Effector CD4-positive, alpha-beta T cell (primary cell): ENCODE data around the gene RNF144B.
"Not testable (repeated sequence)": the region's sequence is repeated elsewhere in the genome, so short reads cannot be mapped to it uniquely, and the experiment has no call there.

Experiments used
- DNase-seq: peaks from one replicate; pipeline ENCODE4 v3.0.0-alpha.2; 2020
- total RNA-seq: gene quantifications from one replicate; lab custom pipeline; 2026; lab: John Stamatoyannopoulos, UW

Gene RNF144B
- 5.8 reads per million, percentile 22 among the genes with 10 or more reads in this experiment for total RNA-seq

DNA sequence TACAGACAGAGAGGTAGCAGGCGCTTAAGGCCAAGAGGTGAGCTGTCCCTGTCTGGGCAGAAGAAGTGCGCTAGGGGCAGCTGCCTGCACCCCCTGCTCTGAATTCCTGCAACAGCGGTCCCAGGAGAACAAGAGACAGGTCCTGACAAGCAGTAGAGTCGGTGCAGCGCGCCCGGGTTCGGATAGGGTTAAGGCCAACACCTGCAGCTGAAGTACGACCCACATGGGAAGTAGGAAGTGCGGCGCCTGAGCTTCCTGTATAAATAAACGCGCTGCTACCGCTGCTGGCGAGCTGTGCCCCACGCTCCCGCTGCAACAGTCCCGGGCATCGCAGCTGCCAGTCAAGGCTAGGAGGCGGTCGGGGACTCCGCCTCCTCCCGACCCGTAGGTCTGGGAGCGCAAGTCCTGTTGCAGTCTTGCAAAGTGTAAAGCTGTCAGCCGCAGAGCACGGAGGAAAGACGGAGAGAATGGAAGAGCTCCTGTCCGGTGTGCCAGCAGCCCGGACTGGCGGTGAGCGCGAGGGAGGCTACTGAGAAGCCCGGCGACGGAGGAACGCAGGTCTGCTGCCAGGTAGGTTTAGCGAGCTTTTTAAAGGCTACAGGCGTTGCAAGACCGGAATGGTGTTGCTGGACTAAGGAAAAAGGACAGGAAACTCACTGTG lies at the start of gene RNF144B:
Gene RNF144B, plus strand, starts transcription at position 290 of the 661 bp plus-strand sequence. CDS start 12,185 bp downstream, outside the sequence.
- DNase-seq: peak; percentile 39

- no peak for DNase-seq
Measured at GRCh38 chr6:18339599-18339998, 47.6 kb upstream of the RNF144B start.

GRCh38 chr6:18340781-18341551 lies 46.2 kb upstream of the RNF144B start:
- no peak for DNase-seq

DNA sequence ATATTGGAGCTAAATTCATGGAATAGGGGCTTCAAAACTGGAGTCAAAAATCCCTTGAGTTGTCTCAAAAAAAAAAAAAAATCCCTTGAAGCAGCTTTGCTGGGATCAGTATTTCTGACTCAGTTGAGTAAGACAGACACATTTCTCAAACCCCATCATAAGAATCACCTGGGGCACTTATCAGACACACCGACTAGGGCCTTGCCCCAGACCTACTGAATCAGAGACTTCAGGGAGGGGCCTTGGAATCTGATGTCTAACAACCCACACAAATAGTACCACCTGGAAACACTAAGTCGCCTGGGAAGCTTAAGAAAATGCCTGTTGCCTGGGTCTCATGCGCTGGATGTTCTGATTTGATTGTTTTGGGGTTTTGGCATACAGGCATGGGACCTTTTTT lies 44.9 kb upstream of the RNF144B start:
- no peak for DNase-seq

DNA sequence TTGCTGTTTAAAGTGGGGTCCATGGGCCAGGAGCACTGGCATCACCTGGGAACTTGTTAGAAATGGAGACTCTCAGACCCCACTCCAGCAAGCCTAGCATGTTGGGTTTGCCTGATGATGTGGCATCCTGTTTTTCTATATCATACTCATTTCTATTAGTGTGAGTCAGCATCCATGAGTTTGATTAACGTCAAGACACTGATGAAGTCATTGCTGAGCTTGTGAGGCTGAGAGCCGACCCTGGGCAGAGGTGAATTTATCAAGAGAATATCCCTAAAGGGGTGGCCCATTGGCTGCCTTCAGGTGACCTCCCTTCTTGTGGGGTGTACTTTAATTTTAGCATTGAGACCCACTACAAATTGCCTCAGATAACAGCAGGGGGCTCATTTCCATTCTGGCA lies 43.4 kb upstream of the RNF144B start:
- DNase-seq: no peak

DNA sequence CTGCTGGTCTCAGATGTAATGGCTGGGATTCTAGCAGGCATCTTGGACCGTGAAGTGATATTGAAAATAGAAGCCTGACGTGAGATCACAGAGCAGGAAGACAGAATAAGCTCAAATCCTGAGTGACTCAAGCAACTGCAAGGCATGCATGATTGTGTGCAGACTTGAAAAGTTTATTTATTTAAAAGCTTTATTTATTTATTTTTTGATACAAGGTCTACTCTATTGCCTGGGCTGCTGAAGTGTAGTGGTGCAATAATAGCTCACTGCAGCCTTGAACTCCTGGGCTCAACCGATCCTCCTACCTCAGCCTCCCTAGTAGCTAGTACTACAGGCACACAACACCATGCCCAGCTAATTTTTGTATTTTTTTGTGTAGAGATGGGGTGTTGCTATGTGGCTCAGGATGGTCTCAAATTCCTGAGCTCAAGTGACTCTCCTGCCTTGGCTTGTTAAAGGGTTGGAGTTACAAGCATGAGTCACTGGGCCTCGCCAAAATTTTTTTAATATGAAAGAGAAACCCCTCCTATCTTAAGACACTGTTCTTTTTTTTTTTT lies 40.1 kb upstream of the RNF144B start:
- no peak for DNase-seq

GRCh38 chr6:18347866-18348265 lies 39.3 kb upstream of the RNF144B start:
- DNase-seq: no peak

DNA sequence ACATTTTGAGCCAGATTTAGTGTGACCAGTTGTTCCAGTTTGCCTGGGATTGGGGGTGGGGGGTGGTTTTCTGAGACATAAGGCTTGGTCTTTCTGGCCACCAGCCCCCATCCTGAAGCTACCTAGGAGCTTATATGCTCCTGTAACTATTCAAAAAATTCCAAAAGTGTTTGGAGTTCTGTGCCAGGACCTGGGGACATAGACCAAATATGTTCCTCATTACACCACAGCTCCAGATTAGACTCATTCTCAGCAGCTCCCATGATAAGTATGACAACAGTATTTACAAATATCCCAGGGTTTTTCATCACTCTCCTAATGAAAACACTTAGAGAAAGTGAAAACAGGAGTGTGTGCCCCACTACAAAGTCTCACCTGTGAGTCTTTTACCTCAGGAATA lies 37.8 kb upstream of the RNF144B start:
- DNase-seq: no peak

- no peak for DNase-seq
Measured at GRCh38 chr6:18350271-18350670, 36.9 kb upstream of the RNF144B start.

- DNase-seq: no peak
Measured at GRCh38 chr6:18350712-18351111, 36.4 kb upstream of the RNF144B start.

DNA sequence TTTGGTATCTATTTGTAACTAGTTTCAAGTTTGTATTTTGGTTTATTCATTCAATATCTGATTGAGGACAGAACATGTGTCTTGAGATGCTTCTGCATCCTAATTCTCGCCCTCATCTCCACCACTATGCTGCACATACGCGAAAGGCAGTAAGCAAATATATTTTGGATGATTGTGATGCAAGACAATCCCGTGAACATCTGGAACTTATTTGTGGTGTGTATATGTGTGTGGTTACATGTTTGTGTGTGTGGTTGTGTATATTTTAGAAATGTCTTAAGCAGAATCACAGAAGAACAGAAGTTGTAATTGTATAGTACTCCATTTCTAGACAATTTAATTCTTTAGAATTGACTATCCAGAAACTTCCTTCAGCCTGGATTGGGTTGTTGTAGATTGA lies 35.1 kb upstream of the RNF144B start:
- DNase-seq: no peak

GRCh38 chr6:18352842-18353241 lies 34.3 kb upstream of the RNF144B start:
- DNase-seq: no peak

DNA sequence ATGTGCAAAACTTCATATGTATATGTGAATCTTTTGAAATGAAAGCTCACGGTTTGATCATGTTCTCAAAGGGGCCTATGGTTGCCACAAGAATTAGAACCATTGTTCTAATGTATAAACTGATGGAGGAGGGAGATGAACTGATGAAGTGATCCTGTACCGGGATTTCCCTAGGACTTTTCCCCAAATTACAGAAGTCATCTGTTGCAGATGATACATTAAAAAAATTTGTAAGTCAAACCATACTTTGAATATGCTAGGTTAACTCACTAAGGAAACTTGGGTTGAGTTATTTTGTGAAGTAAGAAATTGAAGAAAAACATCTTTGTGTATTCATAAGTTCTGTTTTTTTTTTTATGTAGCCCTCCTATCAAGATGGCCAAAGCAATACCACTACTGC lies 33.9 kb upstream of the RNF144B start:
- DNase-seq: no peak

DNA sequence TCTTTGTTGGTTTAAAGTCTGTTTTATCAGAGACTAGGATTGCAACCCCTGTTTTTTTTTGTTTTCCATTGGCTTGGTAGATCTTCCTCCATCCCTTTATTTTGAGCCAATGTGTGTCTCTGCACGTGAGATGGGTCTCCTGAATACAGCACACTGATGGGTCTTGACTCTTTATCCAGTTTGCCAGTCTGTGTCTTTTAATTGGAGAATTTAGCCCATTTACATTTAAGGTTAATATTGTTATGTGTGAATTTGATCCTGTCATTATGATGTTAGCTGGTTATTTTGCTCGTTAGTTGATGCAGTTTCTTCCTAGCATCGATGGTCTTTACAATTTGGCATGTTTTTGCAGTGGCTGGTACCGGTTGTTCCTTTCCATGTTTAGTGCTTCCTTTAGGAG lies 29.6 kb upstream of the RNF144B start:
- DNase-seq: not testable (repeated sequence)

- no peak for DNase-seq
Measured at GRCh38 chr6:18359237-18359885, 27.8 kb upstream of the RNF144B start.

- no peak for DNase-seq
Measured at GRCh38 chr6:18360188-18360587, 27.0 kb upstream of the RNF144B start.

- no peak for DNase-seq
Measured at GRCh38 chr6:18362058-18362561, 25.0 kb upstream of the RNF144B start.

- DNase-seq: no peak
Measured at GRCh38 chr6:18363746-18364145, 23.4 kb upstream of the RNF144B start.

DNA sequence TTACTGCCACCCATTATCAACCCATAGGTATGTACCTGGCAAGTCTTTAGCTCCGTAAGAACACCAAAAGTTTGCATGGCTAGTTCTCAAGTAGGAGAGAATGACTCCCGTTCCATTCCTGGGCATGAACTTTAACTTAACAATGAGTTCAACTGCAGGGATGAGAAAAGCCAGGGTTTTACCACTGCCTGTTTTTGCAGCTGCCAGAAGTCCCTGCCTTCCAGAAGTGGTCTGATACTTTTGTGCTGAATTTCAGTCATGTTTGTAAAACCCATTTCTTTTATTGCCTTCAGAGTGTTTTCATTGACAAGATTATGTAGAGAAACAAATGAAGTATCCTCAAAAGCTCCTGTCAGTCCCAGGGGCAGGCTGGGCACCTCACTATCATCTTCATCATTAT lies 22.6 kb upstream of the RNF144B start:
- not testable (repeated sequence) for DNase-seq

DNA sequence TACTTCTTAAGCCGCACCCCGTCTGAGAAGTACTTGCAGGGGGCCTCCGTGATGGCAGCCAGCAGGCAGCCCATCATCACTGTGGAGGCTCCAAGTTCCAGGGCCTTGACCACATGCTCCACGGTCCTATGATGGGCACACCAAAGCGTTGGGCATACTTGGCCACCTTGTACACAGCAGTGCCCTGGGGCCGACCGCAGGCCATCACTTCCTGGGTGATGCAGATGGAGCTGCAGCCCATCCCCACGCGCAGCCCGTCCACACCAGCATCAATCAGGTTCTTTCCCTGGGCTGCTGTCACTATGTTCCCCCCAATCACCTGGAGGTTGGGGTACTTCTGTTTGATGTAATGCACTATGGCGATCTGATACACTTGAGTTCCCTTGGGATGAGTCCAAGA lies 19.8 kb upstream of the RNF144B start:
- no peak for DNase-seq

DNA sequence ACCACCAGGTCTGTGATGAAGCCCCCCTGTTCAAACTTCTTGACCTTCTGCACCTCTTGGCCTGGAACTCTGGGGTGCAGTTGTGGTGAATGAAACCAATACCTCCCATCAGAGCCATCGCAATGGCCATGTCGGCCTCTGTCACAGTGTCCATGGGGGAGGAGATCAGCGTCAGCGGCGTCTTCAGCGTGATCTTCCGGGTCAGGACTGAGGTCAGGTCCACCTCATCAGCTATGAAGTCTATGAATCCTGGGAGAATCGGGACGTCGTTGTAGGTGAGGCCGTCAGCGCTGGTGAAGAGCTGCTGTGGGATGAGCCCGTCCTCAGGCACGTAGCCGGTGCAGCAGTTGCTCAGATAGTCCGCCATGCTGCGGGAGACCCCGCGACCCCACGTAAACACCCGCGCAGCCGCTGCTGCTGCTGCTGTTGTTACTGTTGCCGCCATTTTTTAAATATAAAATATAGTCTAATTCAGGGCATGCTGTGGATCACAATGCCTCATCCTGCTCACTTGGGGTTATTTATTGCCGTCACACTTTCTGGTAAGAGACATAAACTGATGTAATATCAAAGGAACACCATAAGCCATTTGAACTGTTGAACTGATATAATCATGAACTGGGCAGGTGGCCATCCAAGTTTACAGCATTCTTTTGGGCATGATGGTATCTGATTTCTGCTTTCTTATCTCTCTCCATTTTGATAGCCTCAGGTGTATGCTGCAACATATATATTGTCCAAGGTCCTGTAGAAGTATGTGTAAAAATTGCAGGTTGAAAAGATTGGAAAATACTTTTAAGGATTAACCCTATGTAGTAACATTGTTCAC lies 18.7 kb upstream of the RNF144B start:
- DNase-seq: no peak

GRCh38 chr6:18371010-18371409 lies 16.1 kb upstream of the RNF144B start:
- no peak for DNase-seq
